CD4-positive, alpha-beta T cell treated with Interleukin-4 for 1 hour (primary cell): Measurements from ENCODE around the gene SSX2B.
"Not testable (repeated sequence)": the region's sequence is repeated elsewhere in the genome, so short reads cannot be mapped to it uniquely, and the experiment has no call there.

ENCODE experiments used
- DNase-seq, 2 donors: peaks; one replicate each; pipeline ENCODE4 v3.0.0-alpha.2; 2020 to 2022

The SSX2B gene, protein sequence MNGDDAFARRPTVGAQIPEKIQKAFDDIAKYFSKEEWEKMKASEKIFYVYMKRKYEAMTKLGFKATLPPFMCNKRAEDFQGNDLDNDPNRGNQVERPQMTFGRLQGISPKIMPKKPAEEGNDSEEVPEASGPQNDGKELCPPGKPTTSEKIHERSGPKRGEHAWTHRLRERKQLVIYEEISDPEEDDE

DNA sequence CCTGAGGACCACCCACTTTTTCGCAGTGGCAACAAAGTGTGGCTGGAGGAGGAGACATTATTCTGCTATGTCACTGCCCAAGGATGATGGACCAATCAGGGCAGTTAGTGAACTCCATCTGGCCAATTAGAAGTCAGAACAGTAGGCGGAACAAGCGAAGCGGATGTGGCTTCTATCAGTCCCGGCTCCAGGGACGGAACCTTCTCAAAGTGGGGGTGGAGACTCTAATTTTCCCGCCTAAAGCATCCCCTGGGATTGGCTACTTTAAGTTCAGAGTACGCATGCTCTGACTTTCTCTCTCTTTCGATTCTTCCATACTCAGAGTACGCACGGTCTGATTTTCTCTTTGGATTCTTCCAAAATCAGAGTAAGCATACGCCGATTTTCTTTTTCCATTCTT, at the start of gene SSX2B:
Gene SSX2B, plus strand, starts transcription at position 301 of the 400 bp plus-strand sequence. CDS start 1,429 bp downstream, outside the sequence.
- not testable (repeated sequence) for DNase-seq

GRCh38 chrX:52707078-52707477, 44.0 kb upstream of the SSX2B start, which contains the start of gene SSX2:
TSS of gene SSX2 (minus strand) at chrX:52707178. CDS start at chrX:52705749, 1,429 bp downstream.
- DNase-seq = not testable (repeated sequence)

GRCh38 chrX:52765983-52766382, 14.9 kb downstream of the SSX2B start:
- not testable (repeated sequence) for DNase-seq

- DNase-seq = not testable (repeated sequence)
These were observed 22.5 kb downstream of the SSX2B start for GRCh38 chrX:52773504-52773903.

GRCh38 chrX:52797327-52797726, 46.3 kb downstream of the SSX2B start, which contains the start of gene SPANXN5:
TSS of gene SPANXN5 (minus strand) at chrX:52797427. CDS start at chrX:52797348, 79 bp downstream.
- DNase-seq = not testable (repeated sequence)

GRCh38 chrX:52804876-52805275, 53.8 kb downstream of the SSX2B start:
- DNase-seq = not testable (repeated sequence)
